K562 (cell line): ENCODE results near the gene SGPL1. TPM values are rescaled to one million over a fixed set of nuclear protein-coding genes. Genes with fewer than 3 reads are reported as not detected.

Experiments used
- CREB1 ChIP-seq, 2 experiments: sonication (generic) in 1 of 2; formaldehyde crosslinking in 1 of 2; IDR thresholded peaks; 2 replicates each; pipeline versions ENCODE4 v1.6.1 to v1.8.0; 2012 to 2022; ENCODE audit warnings: inconsistent platforms in 1 of 2, mild to moderate bottlenecking in 1 of 2, missing genetic modification reagents in 1 of 2, moderate library complexity in 1 of 2
- FOXA3 ChIP-seq, 2 experiments: fragments of 450-650 bp in 1 of 2; sonication (generic) in 1 of 2; formaldehyde crosslinking; IDR thresholded peaks in 1 of 2; conservative IDR thresholded peaks in 1 of 2; 2 replicates each; pipeline versions ENCODE4 v1.4.0 to v1.8.0; 2020 to 2022; ENCODE audit warnings: mild to moderate bottlenecking in 2 of 2, missing genetic modification reagents in 1 of 2
- FUS ChIP-seq: fragments of 200-400 bp; formaldehyde crosslinking; optimal IDR thresholded peaks from 2 replicates; pipeline ENCODE3; 2017; ENCODE audit warnings: low read depth, low read length
- HDAC1 ChIP-seq, 2 experiments: fragments of 450-650 bp; IDR thresholded peaks; 2 replicates each; pipeline ENCODE4 v1.6.1; 2016 to 2017; ENCODE audit warnings: inconsistent platforms in 1 of 2, mild to moderate bottlenecking in 1 of 2, moderate library complexity in 1 of 2
- ILK ChIP-seq: fragments of 450-650 bp; IDR thresholded peaks from 2 replicates; pipeline ENCODE4 v1.6.1; 2016; ENCODE audit warnings: missing genetic modification characterization, low read depth, mild to moderate bottlenecking, missing compliant biosample characterization, moderate library complexity, borderline replicate concordance
- MTA1 ChIP-seq: fragments of 450-650 bp; IDR thresholded peaks from 2 replicates; pipeline ENCODE4 v1.6.1; 2017; ENCODE audit warnings: borderline replicate concordance
- MTA3 ChIP-seq: fragments of 450-650 bp; formaldehyde crosslinking; IDR thresholded peaks from 2 replicates; pipeline ENCODE4 v1.6.1; 2017; ENCODE audit warnings: mild to moderate bottlenecking, borderline replicate concordance
- PRPF4 ChIP-seq: fragments of 200-400 bp; formaldehyde crosslinking; IDR thresholded peaks from one replicate; pipeline ENCODE4 v1.6.1; 2017; ENCODE audit warnings: low read length, low read depth, mild to moderate bottlenecking; ENCODE audit not compliant: insufficient read depth, poor library complexity, severe bottlenecking
- RBM15 ChIP-seq: fragments of 200-400 bp; formaldehyde crosslinking; IDR thresholded peaks from 2 replicates; pipeline ENCODE4 v1.6.1; 2018; ENCODE audit warnings: mild to moderate bottlenecking, low read length, moderate library complexity; ENCODE audit not compliant: insufficient read depth
- SMAD2 ChIP-seq: fragments of 150-350 bp; IDR thresholded peaks from 2 replicates; pipeline ENCODE4 v1.6.1; 2014; ENCODE audit warnings: low read depth, mild to moderate bottlenecking, low read length
- SMARCC2 ChIP-seq: fragments of 450-650 bp; IDR thresholded peaks from 2 replicates; pipeline ENCODE4 v1.6.1; 2017; ENCODE audit warnings: antibody characterized with exemption, moderate library complexity, mild to moderate bottlenecking, low read depth
- polyA plus RNA-seq, 8 experiments: library from polyadenylated mRNA; depleted of rRNA in 4 of 8; stranded (reverse) in 5 of 8; unstranded in 3 of 8; fragments of >200 nt; fragmentation: Nextera tagmentation in 2 of 8; fragmentation: Illumina TruSeq in 1 of 8; extraction: Ambion mirVana in 2 of 8; extraction: Trizol in 1 of 8; gene quantifications; 2 replicates each; pipeline versions ENCODE4 v1.2.1 to v1.2.3, GENCODE V29; 2011 to 2014; ENCODE audit warnings: inconsistent platforms in 1 of 8, missing spikeins in 1 of 8
- total RNA-seq, 7 experiments: library from RNA; depleted of rRNA in 6 of 7; stranded (reverse); fragments of >200 nt in 6 of 7; fragmentation: Illumina TruSeq in 2 of 7; extraction: Trizol in 2 of 7; gene quantifications; 2 replicates each; pipeline versions ENCODE4 v1.2.1 to v1.2.3, GENCODE V29; 2011 to 2021; ENCODE audit warnings: low replicate concordance in 1 of 7
- TF ChIP-seq, protein P1 (sequence below): fragments of 450-650 bp; formaldehyde crosslinking; IDR thresholded peaks from 2 replicates; pipeline ENCODE4 v1.4.0; 2020; ENCODE audit warnings: mild to moderate bottlenecking, moderate library complexity
- TF ChIP-seq, protein P2 (sequence below): fragments of 250-450 bp; sonication (Bioruptor Pico); IDR thresholded peaks from 2 replicates; pipeline ENCODE4 v1.4.0; 2020
- TF ChIP-seq, protein P3 (sequence below), 2 experiments: fragments of 250-450 bp in 1 of 2; fragments of 450-650 bp in 1 of 2; sonication (Bioruptor Pico) in 1 of 2; IDR thresholded peaks; 2 replicates each; pipeline versions ENCODE4 v1.6.1 to v1.8.0; 2016 to 2021; ENCODE audit warnings: mild to moderate bottlenecking in 2 of 2, moderate library complexity in 2 of 2, missing compliant biosample characterization in 1 of 2, missing genetic modification characterization in 1 of 2
- TF ChIP-seq, protein P4 (sequence below): fragments of 450-650 bp; formaldehyde crosslinking; IDR thresholded peaks from 2 replicates; pipeline ENCODE4 v1.4.0; 2020; ENCODE audit warnings: mild to moderate bottlenecking, moderate library complexity

Gene SGPL1
- total and polyA plus RNA-seq, 9 of the 15 experiments (the other 6 are each of a cell fraction or from before 2014, with no cell fraction given) = 6.0 to 18.0 (median 8.7) TPM

GRCh38 chr10:70815504-70816219, at the start of gene SGPL1 (continued):
- TF ChIP-seq, protein P1, sequence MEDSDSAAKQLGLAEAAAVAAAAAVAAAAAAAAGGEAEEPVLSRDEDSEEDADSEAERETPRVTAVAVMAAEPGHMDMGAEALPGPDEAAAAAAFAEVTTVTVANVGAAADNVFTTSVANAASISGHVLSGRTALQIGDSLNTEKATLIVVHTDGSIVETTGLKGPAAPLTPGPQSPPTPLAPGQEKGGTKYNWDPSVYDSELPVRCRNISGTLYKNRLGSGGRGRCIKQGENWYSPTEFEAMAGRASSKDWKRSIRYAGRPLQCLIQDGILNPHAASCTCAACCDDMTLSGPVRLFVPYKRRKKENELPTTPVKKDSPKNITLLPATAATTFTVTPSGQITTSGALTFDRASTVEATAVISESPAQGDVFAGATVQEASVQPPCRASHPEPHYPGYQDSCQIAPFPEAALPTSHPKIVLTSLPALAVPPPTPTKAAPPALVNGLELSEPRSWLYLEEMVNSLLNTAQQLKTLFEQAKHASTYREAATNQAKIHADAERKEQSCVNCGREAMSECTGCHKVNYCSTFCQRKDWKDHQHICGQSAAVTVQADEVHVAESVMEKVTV (CRISPR knock-in tag) = peak; percentile 86
- no peak for TF ChIP-seq RBM15
- TF ChIP-seq, protein P2, sequence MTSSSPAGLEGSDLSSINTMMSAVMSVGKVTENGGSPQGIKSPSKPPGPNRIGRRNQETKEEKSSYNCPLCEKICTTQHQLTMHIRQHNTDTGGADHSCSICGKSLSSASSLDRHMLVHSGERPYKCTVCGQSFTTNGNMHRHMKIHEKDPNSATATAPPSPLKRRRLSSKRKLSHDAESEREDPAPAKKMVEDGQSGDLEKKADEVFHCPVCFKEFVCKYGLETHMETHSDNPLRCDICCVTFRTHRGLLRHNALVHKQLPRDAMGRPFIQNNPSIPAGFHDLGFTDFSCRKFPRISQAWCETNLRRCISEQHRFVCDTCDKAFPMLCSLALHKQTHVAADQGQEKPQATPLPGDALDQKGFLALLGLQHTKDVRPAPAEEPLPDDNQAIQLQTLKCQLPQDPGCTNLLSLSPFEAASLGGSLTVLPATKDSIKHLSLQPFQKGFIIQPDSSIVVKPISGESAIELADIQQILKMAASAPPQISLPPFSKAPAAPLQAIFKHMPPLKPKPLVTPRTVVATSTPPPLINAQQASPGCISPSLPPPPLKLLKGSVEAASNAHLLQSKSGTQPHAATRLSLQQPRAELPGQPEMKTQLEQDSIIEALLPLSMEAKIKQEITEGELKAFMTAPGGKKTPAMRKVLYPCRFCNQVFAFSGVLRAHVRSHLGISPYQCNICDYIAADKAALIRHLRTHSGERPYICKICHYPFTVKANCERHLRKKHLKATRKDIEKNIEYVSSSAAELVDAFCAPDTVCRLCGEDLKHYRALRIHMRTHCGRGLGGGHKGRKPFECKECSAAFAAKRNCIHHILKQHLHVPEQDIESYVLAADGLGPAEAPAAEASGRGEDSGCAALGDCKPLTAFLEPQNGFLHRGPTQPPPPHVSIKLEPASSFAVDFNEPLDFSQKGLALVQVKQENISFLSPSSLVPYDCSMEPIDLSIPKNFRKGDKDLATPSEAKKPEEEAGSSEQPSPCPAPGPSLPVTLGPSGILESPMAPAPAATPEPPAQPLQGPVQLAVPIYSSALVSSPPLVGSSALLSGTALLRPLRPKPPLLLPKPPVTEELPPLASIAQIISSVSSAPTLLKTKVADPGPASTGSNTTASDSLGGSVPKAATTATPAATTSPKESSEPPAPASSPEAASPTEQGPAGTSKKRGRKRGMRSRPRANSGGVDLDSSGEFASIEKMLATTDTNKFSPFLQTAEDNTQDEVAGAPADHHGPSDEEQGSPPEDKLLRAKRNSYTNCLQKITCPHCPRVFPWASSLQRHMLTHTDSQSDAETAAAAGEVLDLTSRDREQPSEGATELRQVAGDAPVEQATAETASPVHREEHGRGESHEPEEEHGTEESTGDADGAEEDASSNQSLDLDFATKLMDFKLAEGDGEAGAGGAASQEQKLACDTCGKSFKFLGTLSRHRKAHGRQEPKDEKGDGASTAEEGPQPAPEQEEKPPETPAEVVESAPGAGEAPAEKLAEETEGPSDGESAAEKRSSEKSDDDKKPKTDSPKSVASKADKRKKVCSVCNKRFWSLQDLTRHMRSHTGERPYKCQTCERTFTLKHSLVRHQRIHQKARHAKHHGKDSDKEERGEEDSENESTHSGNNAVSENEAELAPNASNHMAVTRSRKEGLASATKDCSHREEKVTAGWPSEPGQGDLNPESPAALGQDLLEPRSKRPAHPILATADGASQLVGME = no peak
- TF ChIP-seq, protein P3, sequence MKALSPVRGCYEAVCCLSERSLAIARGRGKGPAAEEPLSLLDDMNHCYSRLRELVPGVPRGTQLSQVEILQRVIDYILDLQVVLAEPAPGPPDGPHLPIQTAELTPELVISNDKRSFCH (CRISPR knock-in tag; IDR thresholded peaks at IDR 0.05) = no peak
- TF ChIP-seq, protein P3 (tag; IDR thresholded peaks at IDR 0.05) = peak; percentile 58; the same call in 1 of the 2 replicates
- TF ChIP-seq CREB1 (IDR thresholded peaks at IDR 0.05) = no peak
- TF ChIP-seq CREB1 (CRISPR knock-in tag; IDR thresholded peaks at IDR 0.05) = no peak
- no peak for TF ChIP-seq MTA1
- peak; percentile 48; the same call in 1 of the 2 replicates for TF ChIP-seq MTA3
- TF ChIP-seq ILK (tag) = no peak
- TF ChIP-seq SMAD2 = no peak
- TF ChIP-seq HDAC1 (IDR thresholded peaks at IDR 0.05) = no peak
- TF ChIP-seq FUS = peak; percentile 85
- TF ChIP-seq, protein P4, sequence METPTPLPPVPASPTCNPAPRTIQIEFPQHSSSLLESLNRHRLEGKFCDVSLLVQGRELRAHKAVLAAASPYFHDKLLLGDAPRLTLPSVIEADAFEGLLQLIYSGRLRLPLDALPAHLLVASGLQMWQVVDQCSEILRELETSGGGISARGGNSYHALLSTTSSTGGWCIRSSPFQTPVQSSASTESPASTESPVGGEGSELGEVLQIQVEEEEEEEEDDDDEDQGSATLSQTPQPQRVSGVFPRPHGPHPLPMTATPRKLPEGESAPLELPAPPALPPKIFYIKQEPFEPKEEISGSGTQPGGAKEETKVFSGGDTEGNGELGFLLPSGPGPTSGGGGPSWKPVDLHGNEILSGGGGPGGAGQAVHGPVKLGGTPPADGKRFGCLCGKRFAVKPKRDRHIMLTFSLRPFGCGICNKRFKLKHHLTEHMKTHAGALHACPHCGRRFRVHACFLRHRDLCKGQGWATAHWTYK (CRISPR knock-in tag) = peak; percentile 42; the same call in 1 of the 2 replicates
- TF ChIP-seq FOXA3 (CRISPR knock-in tag; conservative IDR thresholded peaks at IDR 0.05 in 1 of 2, IDR thresholded peaks at IDR 0.05 in 1 of 2) = no peak
- no peak; the same call in 1 of the 2 replicates for TF ChIP-seq SMARCC2
- no peak for TF ChIP-seq PRPF4
